ENCODE measurements around the gene CRIM1.

DNA sequence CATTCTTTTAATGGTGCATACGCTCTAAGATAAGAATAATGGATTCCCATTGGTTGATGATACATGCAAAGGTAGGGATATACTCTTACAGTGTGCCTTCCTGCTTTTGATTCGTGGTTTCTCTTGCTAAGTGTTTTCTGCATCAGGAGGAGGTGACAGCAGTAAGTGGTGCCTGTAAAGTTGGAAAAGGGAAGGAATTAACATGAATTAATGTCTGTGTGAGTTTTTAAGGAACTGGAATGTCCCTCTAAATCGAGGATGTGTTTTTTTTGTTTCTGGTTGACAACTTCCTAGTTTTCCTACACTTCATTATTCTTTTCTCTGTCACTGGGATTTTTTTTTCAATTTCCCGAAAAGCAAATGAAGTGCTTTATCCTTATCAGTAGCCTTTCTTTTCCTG lies 54.4 kb downstream of the CRIM1 start:
- TF ChIP-seq YY1 (IDR thresholded peaks at IDR 0.05; ENCODE audit: insufficient read depth, insufficient read length) (no peak), SUZ12 (IDR thresholded peaks at IDR 0.05; ENCODE audit: extremely low read depth, insufficient read depth, insufficient read length) (no peak), ZNF274 (IDR thresholded peaks at IDR 0.05; ENCODE audit: low read depth, low read length) (no peak)
